IPS-20b (cell line): Measurements from ENCODE around the gene BCO1.

Experiments used
- H3K27ac ChIP-seq: one replicate; pipeline ENCODE4 v1.5.1; 2013; ENCODE audit warnings: low read length
- H3K27me3 ChIP-seq: 2 replicates; pipeline ENCODE4 v1.6.1; 2013; ENCODE audit warnings: mild to moderate bottlenecking, low read length, inconsistent platforms; ENCODE audit not compliant: insufficient read depth
- H3K36me3 ChIP-seq: 2 replicates; pipeline ENCODE4 v1.6.1; 2013; ENCODE audit warnings: low read depth, mild to moderate bottlenecking, inconsistent platforms, low read length, moderate library complexity; ENCODE audit not compliant: insufficient read depth
- H3K4me1 ChIP-seq: 2 replicates; pipeline ENCODE4 v1.6.1; 2013; ENCODE audit warnings: mild to moderate bottlenecking, control low read depth, inconsistent platforms, low read length, moderate library complexity; ENCODE audit not compliant: insufficient read depth
- H3K4me3 ChIP-seq: 2 replicates; pipeline ENCODE4 v1.5.1; 2013; ENCODE audit warnings: mild to moderate bottlenecking, low read length, inconsistent platforms
- H3K9ac ChIP-seq: 2 replicates; pipeline ENCODE4 v1.6.1; 2013; ENCODE audit warnings: low read depth, mild to moderate bottlenecking, inconsistent platforms, low read length, moderate library complexity
- H3K9me3 ChIP-seq: 2 replicates; pipeline ENCODE4 v1.6.1; 2013; ENCODE audit warnings: mild to moderate bottlenecking, low read depth, low read length, inconsistent platforms; ENCODE audit not compliant: insufficient read depth

Gene BCO1

GRCh38 chr16:81313701-81314602 is 75.5 kb downstream of the BCO1 start:
- Histone ChIP-seq H3K4me3 (peak overlapping the region; percentile 95), H3K27me3 (peaks cover 7% of the 10 kb centered on the region), H3K9ac (peak overlapping the region; percentile 95), H3K4me1 (no peaks in the 10 kb centered on the region; the same call in 1 of the 2 replicates), H3K9me3 (no peaks in the 10 kb centered on the region), H3K36me3 (peaks cover 11% of the 10 kb centered on the region; the same call in 1 of the 2 replicates), H3K27ac (peak overlapping the region; percentile 37)

GRCh38 chr16:81314603-81315270 is 76.2 kb downstream of the BCO1 start, which contains the start of gene GAN:
TSS of gene GAN (plus strand) at chr16:81314962. CDS start at chr16:81315114, 152 bp downstream.
- Histone ChIP-seq H3K36me3 (peaks cover 11% of the 10 kb centered on the region; the same call in 1 of the 2 replicates), H3K27ac (peak within 1 kb of the TSS; percentile 37), H3K4me1 (peaks cover 3% of the 10 kb centered on the region), H3K4me3 (peak within 1 kb of the TSS; percentile 95), H3K9ac (peak within 1 kb of the TSS; percentile 95), H3K9me3 (no peaks in the 10 kb centered on the region), H3K27me3 (peaks cover 7% of the 10 kb centered on the region)

- Histone ChIP-seq H3K4me3 (peak overlapping the region; percentile 95), H3K27me3 (peaks cover 7% of the 10 kb centered on the region), H3K4me1 (peaks cover 3% of the 10 kb centered on the region), H3K9ac (peak overlapping the region; percentile 68; the same call in 1 of the 2 replicates), H3K36me3 (peaks cover 11% of the 10 kb centered on the region; the same call in 1 of the 2 replicates), H3K9me3 (no peaks in the 10 kb centered on the region), H3K27ac (peak overlapping the region; percentile 23)
Observed at GRCh38 chr16:81315271-81316175, 77.0 kb downstream of the BCO1 start.

- H3K4me1 ChIP-seq: peaks cover 3% of the 10 kb centered on the region
- H3K9ac ChIP-seq: peak overlapping the region; percentile 60; the same call in 1 of the 2 replicates
- no peaks in the 10 kb centered on the region for H3K9me3 ChIP-seq
- peaks cover 11% of the 10 kb centered on the region; the same call in 1 of the 2 replicates for H3K36me3 ChIP-seq
- peak overlapping the region; percentile 95 for H3K4me3 ChIP-seq
- H3K27ac ChIP-seq: no peak overlapping the region
- peaks cover 7% of the 10 kb centered on the region for H3K27me3 ChIP-seq
Observed at GRCh38 chr16:81316176-81316496, 77.6 kb downstream of the BCO1 start.

- H3K4me1 ChIP-seq: peaks cover 3% of the 10 kb centered on the region; the same call in 1 of the 2 replicates
- peaks cover 7% of the 10 kb centered on the region for H3K27me3 ChIP-seq
- H3K4me3 ChIP-seq: no peak overlapping the region
- H3K9ac ChIP-seq: no peak overlapping the region
- H3K36me3 ChIP-seq: no peaks in the 10 kb centered on the region
- H3K9me3 ChIP-seq: no peaks in the 10 kb centered on the region
- H3K27ac ChIP-seq: no peak overlapping the region
Observed at GRCh38 chr16:81318711-81319110, 80.2 kb downstream of the BCO1 start.

DNA sequence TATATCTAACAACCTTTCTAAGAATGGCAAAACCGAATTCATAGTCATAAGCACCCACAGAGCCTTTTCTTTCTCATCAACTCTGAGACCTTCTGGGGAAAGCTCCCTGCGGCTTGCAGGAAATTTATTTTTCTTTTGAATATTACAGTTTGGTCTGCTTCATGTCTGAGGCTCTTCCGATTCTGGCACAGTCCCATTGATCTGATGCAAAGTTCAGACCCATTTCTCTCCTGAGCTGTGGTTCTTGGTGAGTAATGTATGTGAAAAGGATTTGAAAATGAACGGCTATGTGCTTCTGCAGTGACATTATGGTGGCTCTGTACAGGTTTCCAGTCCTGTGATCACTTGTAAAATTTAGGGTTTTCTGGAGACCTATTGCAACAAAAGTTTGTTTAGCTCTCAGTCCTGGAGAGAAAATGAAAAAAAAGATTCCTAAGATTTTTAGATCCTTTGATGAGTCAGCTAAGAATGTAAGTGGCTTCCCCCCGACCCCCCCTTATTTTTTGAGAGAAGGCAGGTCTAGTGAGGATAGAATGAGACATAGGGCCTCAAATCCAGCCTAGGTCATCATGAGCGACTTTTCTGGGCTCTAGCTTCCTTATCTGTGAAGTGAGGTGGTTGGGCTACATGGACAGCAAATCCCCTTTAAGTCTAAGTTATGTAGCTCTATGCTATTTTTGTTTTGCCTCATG is 80.9 kb downstream of the BCO1 start:
- Histone ChIP-seq H3K4me3 (no peak overlapping the region), H3K4me1 (peaks cover 3% of the 10 kb centered on the region; the same call in 1 of the 2 replicates), H3K9ac (no peak overlapping the region), H3K27me3 (peaks cover 7% of the 10 kb centered on the region), H3K36me3 (no peaks in the 10 kb centered on the region), H3K9me3 (no peaks in the 10 kb centered on the region), H3K27ac (no peak overlapping the region)

- no peak overlapping the region for H3K27ac ChIP-seq
- H3K36me3 ChIP-seq: no peaks in the 10 kb centered on the region
- peaks cover 3% of the 10 kb centered on the region; the same call in 1 of the 2 replicates for H3K4me1 ChIP-seq
- no peak overlapping the region for H3K9ac ChIP-seq
- peaks cover 2% of the 10 kb centered on the region for H3K27me3 ChIP-seq
- H3K9me3 ChIP-seq: no peaks in the 10 kb centered on the region
- no peak overlapping the region for H3K4me3 ChIP-seq
Observed at GRCh38 chr16:81321039-81321438, 82.5 kb downstream of the BCO1 start.

- H3K4me3 ChIP-seq: no peak overlapping the region
Observed at GRCh38 chr16:81321536-81321935, 83.0 kb downstream of the BCO1 start.

GRCh38 chr16:81324808-81325207 is 86.3 kb downstream of the BCO1 start:
- no peak overlapping the region for H3K4me3 ChIP-seq
- no peaks in the 10 kb centered on the region for H3K36me3 ChIP-seq
- H3K4me1 ChIP-seq: no peaks in the 10 kb centered on the region; the same call in 1 of the 2 replicates
- H3K27me3 ChIP-seq: no peaks in the 10 kb centered on the region
- H3K27ac ChIP-seq: no peak overlapping the region
- no peaks in the 10 kb centered on the region for H3K9me3 ChIP-seq
- H3K9ac ChIP-seq: no peak overlapping the region

More at GRCh38 chr16:81321536-81321935, 83.0 kb downstream of the BCO1 start:
- Histone ChIP-seq H3K27me3 (no peaks in the 10 kb centered on the region), H3K4me1 (peaks cover 3% of the 10 kb centered on the region; the same call in 1 of the 2 replicates), H3K9ac (no peak overlapping the region), H3K27ac (no peak overlapping the region), H3K9me3 (no peaks in the 10 kb centered on the region), H3K36me3 (no peaks in the 10 kb centered on the region)

- Histone ChIP-seq H3K4me3 (no peak overlapping the region), H3K4me1 (no peaks in the 10 kb centered on the region), H3K9ac (no peak overlapping the region), H3K27me3 (no peaks in the 10 kb centered on the region), H3K36me3 (no peaks in the 10 kb centered on the region), H3K9me3 (no peaks in the 10 kb centered on the region), H3K27ac (no peak overlapping the region)
Observed at GRCh38 chr16:81327011-81327410, 88.5 kb downstream of the BCO1 start.
